Activated CD8-positive, alpha-beta T cell treated with anti-CD3 and anti-CD28 coated beads for 36 hours (primary cell): ENCODE results near the gene ATRX. TPM values are rescaled to one million over a fixed set of nuclear protein-coding genes. Genes with fewer than 3 reads are reported as not detected.
"Not testable (repeated sequence)": the region's sequence is repeated elsewhere in the genome, so short reads cannot be mapped to it uniquely, and the experiment has no call there.

ENCODE experiments used
- ATAC-seq: fragments of 200-7000 bp; cut with Tn5 transposase; one replicate; pipeline ENCODE4 v1.10.0; 2021; ENCODE audit warnings: mild to moderate bottlenecking, moderate library complexity
- CTCF ChIA-PET: fragments of 350-600 bp; sonication (Branson Sonifier 250); formaldehyde crosslinking; loops from one replicate; lab custom pipeline; 2021; ENCODE audit warnings: antibody characterized with exemption; lab: Charles Lee
- POLR2A ChIA-PET: fragments of 350-600 bp; sonication (Branson Sonifier 250); formaldehyde crosslinking; loops from one replicate; lab custom pipeline; 2021; ENCODE audit warnings: antibody characterized with exemption; lab: Charles Lee
- DNase-seq: peaks from one replicate; pipeline ENCODE4 v3.0.0-alpha.2; 2020
- H3K27ac Mint-ChIP-seq: one replicate; pipeline ENCODE4 v1.8.0; 2021; ENCODE audit warnings: mild to moderate bottlenecking, mixed read lengths
- H3K27me3 Mint-ChIP-seq: one replicate; pipeline ENCODE4 v1.8.0; 2021; ENCODE audit warnings: mixed read lengths
- H3K36me3 Mint-ChIP-seq: one replicate; pipeline ENCODE4 v1.8.0; 2021; ENCODE audit warnings: low read depth, mixed read lengths
- H3K4me1 Mint-ChIP-seq: one replicate; pipeline ENCODE4 v1.8.0; 2021; ENCODE audit warnings: low read depth, mixed read lengths
- H3K4me3 Mint-ChIP-seq: one replicate; pipeline ENCODE4 v1.8.0; 2021; ENCODE audit warnings: mild to moderate bottlenecking, moderate library complexity, mixed read lengths
- H3K9me3 Mint-ChIP-seq: one replicate; pipeline ENCODE4 v1.8.0; 2021; ENCODE audit warnings: mixed read lengths
- intact Hi-C: fragments of 100-400 bp; cut with micrococcal nuclease; formaldehyde crosslinking; loops from one replicate; pipeline ENCODE4 v1.10.0; 2022
- total RNA-seq, 2 experiments: library from RNA; stranded (reverse); gene quantifications; one replicate each; pipeline ENCODE4 v1.2.3, GENCODE V29; 2021
- TF ChIP-seq, protein P1 (sequence below): fragments of 200-600 bp; IDR thresholded peaks from one replicate; pipeline ENCODE4 v1.8.0; 2022; ENCODE audit warnings: antibody characterized with exemption, mild to moderate bottlenecking

The ATRX gene
- total RNA-seq, 2 experiments from 2014 or later = 51.6 to 60.9 TPM

GRCh38 chrX:77698242-77698641 is 87.8 kb downstream of the ATRX start:
- no peak for DNase-seq
- TF ChIP-seq, protein P1, sequence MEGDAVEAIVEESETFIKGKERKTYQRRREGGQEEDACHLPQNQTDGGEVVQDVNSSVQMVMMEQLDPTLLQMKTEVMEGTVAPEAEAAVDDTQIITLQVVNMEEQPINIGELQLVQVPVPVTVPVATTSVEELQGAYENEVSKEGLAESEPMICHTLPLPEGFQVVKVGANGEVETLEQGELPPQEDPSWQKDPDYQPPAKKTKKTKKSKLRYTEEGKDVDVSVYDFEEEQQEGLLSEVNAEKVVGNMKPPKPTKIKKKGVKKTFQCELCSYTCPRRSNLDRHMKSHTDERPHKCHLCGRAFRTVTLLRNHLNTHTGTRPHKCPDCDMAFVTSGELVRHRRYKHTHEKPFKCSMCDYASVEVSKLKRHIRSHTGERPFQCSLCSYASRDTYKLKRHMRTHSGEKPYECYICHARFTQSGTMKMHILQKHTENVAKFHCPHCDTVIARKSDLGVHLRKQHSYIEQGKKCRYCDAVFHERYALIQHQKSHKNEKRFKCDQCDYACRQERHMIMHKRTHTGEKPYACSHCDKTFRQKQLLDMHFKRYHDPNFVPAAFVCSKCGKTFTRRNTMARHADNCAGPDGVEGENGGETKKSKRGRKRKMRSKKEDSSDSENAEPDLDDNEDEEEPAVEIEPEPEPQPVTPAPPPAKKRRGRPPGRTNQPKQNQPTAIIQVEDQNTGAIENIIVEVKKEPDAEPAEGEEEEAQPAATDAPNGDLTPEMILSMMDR = no peak
- Mint-ChIP-seq H3K36me3 (peaks cover 16% of the 10 kb centered on the region), H3K4me3 (no peak overlapping the region), H3K4me1 (peaks cover 19% of the 10 kb centered on the region), H3K9me3 (no peaks in the 10 kb centered on the region), H3K27ac (no peak overlapping the region), H3K27me3 (no peaks in the 10 kb centered on the region)
- POLR2A ChIA-PET = no interaction called here
- CTCF ChIA-PET = no interaction called here
- intact Hi-C loops = no loop called here
- no peak for ATAC-seq

GRCh38 chrX:77694491-77694890 is 91.5 kb downstream of the ATRX start:
- no peak overlapping the region for H3K4me3 Mint-ChIP-seq
- peaks cover 15% of the 10 kb centered on the region for H3K36me3 Mint-ChIP-seq
- ChIA-PET CTCF (no interaction called here), POLR2A (no interaction called here)
- no peaks in the 10 kb centered on the region for H3K9me3 Mint-ChIP-seq
- peaks cover 15% of the 10 kb centered on the region for H3K4me1 Mint-ChIP-seq
- H3K27me3 Mint-ChIP-seq = no peaks in the 10 kb centered on the region
- ATAC-seq = no peak
- no peak overlapping the region for H3K27ac Mint-ChIP-seq
- intact Hi-C loops = no loop called here
- DNase-seq = no peak
- TF ChIP-seq, protein P1 = no peak

DNA sequence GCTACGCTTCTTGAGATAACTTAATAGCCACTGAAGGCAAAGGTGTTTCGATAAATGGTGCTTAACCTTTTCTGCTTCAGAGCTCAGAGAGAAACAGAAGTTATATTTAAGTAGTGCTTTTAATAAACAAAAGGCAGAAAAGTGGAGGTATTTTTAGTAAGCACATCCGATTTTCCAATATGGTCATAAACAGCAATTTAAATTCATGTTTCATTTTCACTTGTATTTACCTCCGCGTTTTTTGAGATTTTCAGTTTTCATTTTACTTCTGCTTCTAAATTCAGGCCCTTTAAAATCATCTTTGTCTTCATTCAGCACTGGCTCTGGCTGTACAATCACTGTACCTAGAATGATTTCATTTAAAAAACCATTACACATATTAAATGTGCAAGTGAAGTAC is 92.4 kb downstream of the ATRX start:
- H3K4me1 Mint-ChIP-seq = peaks cover 10% of the 10 kb centered on the region
- H3K9me3 Mint-ChIP-seq = no peaks in the 10 kb centered on the region
- DNase-seq (no peak), ATAC-seq (no peak)
- H3K4me3 Mint-ChIP-seq = peak overlapping the region; percentile 13
- ChIA-PET CTCF (no interaction called here), POLR2A (interaction anchor here (0.6 kb wide), 1 partner anchor 121 kb away, joined by 3 read pairs; no protein-coding TSS in a partner anchor)
- intact Hi-C loops = no loop called here
- no peak overlapping the region for H3K27ac Mint-ChIP-seq
- no peaks in the 10 kb centered on the region for H3K27me3 Mint-ChIP-seq
- peaks cover 13% of the 10 kb centered on the region for H3K36me3 Mint-ChIP-seq
- TF ChIP-seq, protein P1 = no peak

- H3K36me3 Mint-ChIP-seq = peaks cover 18% of the 10 kb centered on the region
- ChIA-PET CTCF (no interaction called here), POLR2A (no interaction called here)
- H3K27ac Mint-ChIP-seq = no peak overlapping the region
- TF ChIP-seq, protein P1 = no peak
- H3K4me3 Mint-ChIP-seq = no peak overlapping the region
- H3K9me3 Mint-ChIP-seq = no peaks in the 10 kb centered on the region
- H3K4me1 Mint-ChIP-seq = peaks cover 10% of the 10 kb centered on the region
- H3K27me3 Mint-ChIP-seq = no peaks in the 10 kb centered on the region
- ATAC-seq (no peak), DNase-seq (no peak)
- intact Hi-C loops = no loop called here
Observed at GRCh38 chrX:77691916-77692315, 94.1 kb downstream of the ATRX start.

DNA sequence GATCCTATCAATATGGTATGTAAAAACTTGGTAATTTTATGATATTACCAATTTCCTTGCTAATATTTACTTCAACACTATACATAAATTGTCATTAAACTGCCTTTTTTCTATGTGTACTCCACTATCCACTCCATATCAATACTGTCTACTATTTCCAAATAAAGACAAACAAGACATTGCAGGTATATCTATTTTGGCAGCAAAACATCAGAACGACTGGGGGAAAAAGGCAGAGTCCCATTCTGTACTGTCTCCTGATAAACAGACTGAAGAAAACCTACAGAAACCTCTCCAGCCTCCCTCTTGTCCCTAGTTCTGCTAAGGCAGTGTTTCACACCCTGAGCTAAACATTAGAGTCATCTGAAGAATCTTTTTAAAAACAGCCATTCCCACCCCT is 96.6 kb downstream of the ATRX start:
- Mint-ChIP-seq H3K36me3 (peaks cover 27% of the 10 kb centered on the region), H3K4me3 (no peak overlapping the region), H3K4me1 (peaks cover 5% of the 10 kb centered on the region), H3K27ac (no peak overlapping the region), H3K9me3 (no peaks in the 10 kb centered on the region), H3K27me3 (no peaks in the 10 kb centered on the region)
- intact Hi-C loops = no loop called here
- POLR2A ChIA-PET = interaction anchor here (0.5 kb wide), 1 partner anchor 83 kb away, joined by 4 read pairs; no protein-coding TSS in a partner anchor
- DNase-seq (no peak), ATAC-seq (no peak)
- TF ChIP-seq, protein P1 = no peak
- CTCF ChIA-PET = no interaction called here

- ATAC-seq, H3K27me3 Mint-ChIP-seq, H3K4me3 Mint-ChIP-seq, intact Hi-C loops, DNase-seq, H3K9me3 Mint-ChIP-seq, CTCF ChIA-PET, H3K27ac Mint-ChIP-seq, POLR2A ChIA-PET: not testable (repeated sequence)
- Mint-ChIP-seq H3K36me3 (peaks cover 44% of the 10 kb centered on the region), H3K4me1 (peaks cover 21% of the 10 kb centered on the region)
Observed at GRCh38 chrX:77685683-77686082, 100.3 kb downstream of the ATRX start.
